HL-60 (cell line): ENCODE measurements around the gene NIN.

Experiments
- DNase-seq, 2 experiments: peaks; one replicate each; pipeline ENCODE4 v3.0.0-alpha.2; 2010 to 2020; ENCODE audit warnings: low read depth in 1 of 2, low spot score in 1 of 2
- H3K27ac ChIP-seq: fragments of 250-450 bp; sonication (Bioruptor Pico); replicated peaks from 2 replicates; pipeline ENCODE4 v1.5.1; 2020; ENCODE audit warnings: mild to moderate bottlenecking, moderate library complexity
- H3K27me3 ChIP-seq: fragments of 250-450 bp; sonication (Bioruptor Pico); 2 replicates; pipeline ENCODE4 v1.5.1; 2021; ENCODE audit warnings: mild to moderate bottlenecking, moderate library complexity; ENCODE audit not compliant: insufficient read depth, poor library complexity, severe bottlenecking
- H3K4me3 ChIP-seq: replicated peaks from 2 replicates; pipeline ENCODE4 v1.5.1; 2011; ENCODE audit warnings: mild to moderate bottlenecking, control low read depth, low read length; ENCODE audit not compliant: insufficient read depth
- GABPA ChIP-seq: IDR thresholded peaks from 2 replicates; pipeline ENCODE4 v1.6.1; 2012; ENCODE audit warnings: low read depth
- POLR2AphosphoS5 ChIP-seq: IDR thresholded peaks from 2 replicates; pipeline ENCODE4 v1.6.1; 2012; ENCODE audit warnings: low read depth
- SPI1 ChIP-seq: IDR thresholded peaks from 2 replicates; pipeline ENCODE4 v1.6.1; 2012; ENCODE audit warnings: low read depth, mild to moderate bottlenecking, borderline replicate concordance
- TF ChIP-seq, protein P1 (sequence below): IDR thresholded peaks from one replicate; pipeline ENCODE4 v1.5.1; 2011; ENCODE audit warnings: low read length, control low read depth, inconsistent platforms; ENCODE audit not compliant: insufficient read depth
- TF ChIP-seq, protein P2 (sequence below): IDR thresholded peaks from 2 replicates; pipeline ENCODE4 v1.6.1; 2012; ENCODE audit warnings: low read depth; ENCODE audit not compliant: insufficient replicate concordance

NIN gene

GRCh38 chr14:50773632-50774541 is 57.1 kb downstream of the NIN start:
- H3K27ac ChIP-seq, result no peak overlapping the region
- no peak for TF ChIP-seq GABPA
- TF ChIP-seq, protein P1, sequence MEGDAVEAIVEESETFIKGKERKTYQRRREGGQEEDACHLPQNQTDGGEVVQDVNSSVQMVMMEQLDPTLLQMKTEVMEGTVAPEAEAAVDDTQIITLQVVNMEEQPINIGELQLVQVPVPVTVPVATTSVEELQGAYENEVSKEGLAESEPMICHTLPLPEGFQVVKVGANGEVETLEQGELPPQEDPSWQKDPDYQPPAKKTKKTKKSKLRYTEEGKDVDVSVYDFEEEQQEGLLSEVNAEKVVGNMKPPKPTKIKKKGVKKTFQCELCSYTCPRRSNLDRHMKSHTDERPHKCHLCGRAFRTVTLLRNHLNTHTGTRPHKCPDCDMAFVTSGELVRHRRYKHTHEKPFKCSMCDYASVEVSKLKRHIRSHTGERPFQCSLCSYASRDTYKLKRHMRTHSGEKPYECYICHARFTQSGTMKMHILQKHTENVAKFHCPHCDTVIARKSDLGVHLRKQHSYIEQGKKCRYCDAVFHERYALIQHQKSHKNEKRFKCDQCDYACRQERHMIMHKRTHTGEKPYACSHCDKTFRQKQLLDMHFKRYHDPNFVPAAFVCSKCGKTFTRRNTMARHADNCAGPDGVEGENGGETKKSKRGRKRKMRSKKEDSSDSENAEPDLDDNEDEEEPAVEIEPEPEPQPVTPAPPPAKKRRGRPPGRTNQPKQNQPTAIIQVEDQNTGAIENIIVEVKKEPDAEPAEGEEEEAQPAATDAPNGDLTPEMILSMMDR, result peak; percentile 49
- TF ChIP-seq, protein P2, sequence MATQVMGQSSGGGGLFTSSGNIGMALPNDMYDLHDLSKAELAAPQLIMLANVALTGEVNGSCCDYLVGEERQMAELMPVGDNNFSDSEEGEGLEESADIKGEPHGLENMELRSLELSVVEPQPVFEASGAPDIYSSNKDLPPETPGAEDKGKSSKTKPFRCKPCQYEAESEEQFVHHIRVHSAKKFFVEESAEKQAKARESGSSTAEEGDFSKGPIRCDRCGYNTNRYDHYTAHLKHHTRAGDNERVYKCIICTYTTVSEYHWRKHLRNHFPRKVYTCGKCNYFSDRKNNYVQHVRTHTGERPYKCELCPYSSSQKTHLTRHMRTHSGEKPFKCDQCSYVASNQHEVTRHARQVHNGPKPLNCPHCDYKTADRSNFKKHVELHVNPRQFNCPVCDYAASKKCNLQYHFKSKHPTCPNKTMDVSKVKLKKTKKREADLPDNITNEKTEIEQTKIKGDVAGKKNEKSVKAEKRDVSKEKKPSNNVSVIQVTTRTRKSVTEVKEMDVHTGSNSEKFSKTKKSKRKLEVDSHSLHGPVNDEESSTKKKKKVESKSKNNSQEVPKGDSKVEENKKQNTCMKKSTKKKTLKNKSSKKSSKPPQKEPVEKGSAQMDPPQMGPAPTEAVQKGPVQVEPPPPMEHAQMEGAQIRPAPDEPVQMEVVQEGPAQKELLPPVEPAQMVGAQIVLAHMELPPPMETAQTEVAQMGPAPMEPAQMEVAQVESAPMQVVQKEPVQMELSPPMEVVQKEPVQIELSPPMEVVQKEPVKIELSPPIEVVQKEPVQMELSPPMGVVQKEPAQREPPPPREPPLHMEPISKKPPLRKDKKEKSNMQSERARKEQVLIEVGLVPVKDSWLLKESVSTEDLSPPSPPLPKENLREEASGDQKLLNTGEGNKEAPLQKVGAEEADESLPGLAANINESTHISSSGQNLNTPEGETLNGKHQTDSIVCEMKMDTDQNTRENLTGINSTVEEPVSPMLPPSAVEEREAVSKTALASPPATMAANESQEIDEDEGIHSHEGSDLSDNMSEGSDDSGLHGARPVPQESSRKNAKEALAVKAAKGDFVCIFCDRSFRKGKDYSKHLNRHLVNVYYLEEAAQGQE, result no peak

DNA sequence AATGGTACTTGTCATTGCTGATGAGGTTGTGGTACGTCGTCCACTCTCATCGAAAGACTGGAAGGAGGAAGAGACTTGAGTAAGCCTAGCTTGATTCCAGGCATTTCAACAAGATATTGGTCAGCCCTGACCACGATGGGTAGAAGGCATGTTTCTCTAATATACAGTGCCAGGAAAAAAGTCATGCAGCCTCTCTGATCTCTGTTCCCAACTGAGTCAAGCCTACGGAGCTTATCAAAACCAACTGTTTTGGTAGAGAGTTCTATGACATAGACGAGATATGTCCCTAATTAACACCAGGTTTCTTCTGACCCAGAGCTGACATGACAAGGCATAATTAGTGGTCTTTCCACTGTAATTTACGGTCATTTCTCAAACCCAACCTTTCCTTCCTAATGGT is 58.5 kb downstream of the NIN start:
- Histone ChIP-seq H3K27me3 (no peaks in the 10 kb centered on the region), H3K4me3 (no peak overlapping the region), H3K27ac (no peak overlapping the region)
- TF ChIP-seq SPI1 (no peak), GABPA (no peak), POLR2AphosphoS5 (no peak)
- TF ChIP-seq, protein P1, result no peak
- TF ChIP-seq, protein P2, result no peak
- DNase-seq, result no peak

More at GRCh38 chr14:50773632-50774541, 57.1 kb downstream of the NIN start:
- peak in 1 of 2 experiments; percentile 8 for DNase-seq
- Histone ChIP-seq H3K27me3 (no peaks in the 10 kb centered on the region), H3K4me3 (no peak overlapping the region)

- no peak for TF ChIP-seq GABPA
- no peak for TF ChIP-seq SPI1
- TF ChIP-seq, protein P2, result no peak
- TF ChIP-seq, protein P1, result no peak
- no peak for TF ChIP-seq POLR2AphosphoS5
- Histone ChIP-seq H3K4me3 (no peak overlapping the region), H3K27ac (no peak overlapping the region), H3K27me3 (no peaks in the 10 kb centered on the region)
- DNase-seq, result no peak
Measured at GRCh38 chr14:50770586-50770985, 60.4 kb downstream of the NIN start.
